ENCODE results near the gene RECQL5.

DNA sequence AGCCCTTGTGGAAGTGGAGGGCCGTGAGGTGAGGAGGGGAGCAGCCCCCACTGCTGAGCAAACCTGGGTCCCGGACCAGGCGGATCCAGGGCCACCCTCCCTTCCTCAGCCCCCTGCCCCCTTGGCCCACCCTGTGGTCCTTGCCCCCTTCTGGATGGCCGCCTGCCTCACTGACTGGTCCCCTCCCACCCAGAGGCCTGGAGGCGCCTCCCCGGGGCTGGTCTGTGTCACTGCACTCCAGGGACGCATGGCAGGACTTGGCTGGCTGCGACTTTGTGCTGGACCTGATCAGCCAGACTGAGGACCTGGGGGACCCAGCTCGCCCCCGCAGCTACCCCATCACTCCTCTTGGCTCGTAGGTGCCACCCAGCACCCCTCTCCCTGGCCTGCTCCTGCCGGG is 52.9 kb downstream of the RECQL5 start:
- TF ChIP-seq, protein P1, sequence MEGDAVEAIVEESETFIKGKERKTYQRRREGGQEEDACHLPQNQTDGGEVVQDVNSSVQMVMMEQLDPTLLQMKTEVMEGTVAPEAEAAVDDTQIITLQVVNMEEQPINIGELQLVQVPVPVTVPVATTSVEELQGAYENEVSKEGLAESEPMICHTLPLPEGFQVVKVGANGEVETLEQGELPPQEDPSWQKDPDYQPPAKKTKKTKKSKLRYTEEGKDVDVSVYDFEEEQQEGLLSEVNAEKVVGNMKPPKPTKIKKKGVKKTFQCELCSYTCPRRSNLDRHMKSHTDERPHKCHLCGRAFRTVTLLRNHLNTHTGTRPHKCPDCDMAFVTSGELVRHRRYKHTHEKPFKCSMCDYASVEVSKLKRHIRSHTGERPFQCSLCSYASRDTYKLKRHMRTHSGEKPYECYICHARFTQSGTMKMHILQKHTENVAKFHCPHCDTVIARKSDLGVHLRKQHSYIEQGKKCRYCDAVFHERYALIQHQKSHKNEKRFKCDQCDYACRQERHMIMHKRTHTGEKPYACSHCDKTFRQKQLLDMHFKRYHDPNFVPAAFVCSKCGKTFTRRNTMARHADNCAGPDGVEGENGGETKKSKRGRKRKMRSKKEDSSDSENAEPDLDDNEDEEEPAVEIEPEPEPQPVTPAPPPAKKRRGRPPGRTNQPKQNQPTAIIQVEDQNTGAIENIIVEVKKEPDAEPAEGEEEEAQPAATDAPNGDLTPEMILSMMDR (IDR thresholded peaks at IDR 0.05) = no peak
- no peak for TF ChIP-seq ZFX (IDR thresholded peaks at IDR 0.05; ENCODE audit: borderline replicate concordance)
